KG1 (cell line): ENCODE results near the gene RHBDD1.

Experiments
- DNase-seq: peaks from one replicate; lab custom pipeline; 2025; lab: John Stamatoyannopoulos, UW

RHBDD1 gene

GRCh38 chr2:227036527-227036926, 200.7 kb downstream of the RHBDD1 start:
- DNase-seq = no peak

DNA sequence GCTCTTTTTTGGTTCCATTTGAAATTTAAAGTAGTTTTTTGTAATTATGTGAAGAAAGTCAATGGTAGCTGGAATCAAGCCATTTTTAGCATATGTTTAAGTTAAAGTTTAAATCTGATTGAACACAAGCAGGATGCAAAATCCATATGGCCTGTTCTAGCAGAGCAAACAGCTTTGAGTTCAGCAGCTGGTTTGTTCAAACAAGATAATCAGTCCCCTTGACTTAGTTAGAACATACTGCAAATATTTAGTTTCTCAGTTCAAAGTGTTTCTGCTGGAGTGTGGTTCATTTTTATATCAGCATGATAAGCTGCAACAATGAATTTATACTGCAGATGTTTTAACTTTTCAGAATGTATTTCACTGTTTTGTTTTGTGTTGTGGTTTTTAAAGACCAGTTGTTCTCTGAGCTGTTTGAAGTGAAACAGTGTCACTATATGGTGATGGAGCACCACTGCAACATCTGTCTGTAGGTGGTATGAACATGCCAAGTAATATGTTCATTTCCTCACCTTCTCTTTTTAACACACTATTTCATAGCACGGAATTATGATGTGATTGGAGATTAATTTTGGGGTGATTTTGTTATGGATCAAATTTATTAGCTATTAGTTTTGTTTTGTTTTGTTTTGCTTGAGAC, 202.8 kb downstream of the RHBDD1 start:
- no peak for DNase-seq

DNA sequence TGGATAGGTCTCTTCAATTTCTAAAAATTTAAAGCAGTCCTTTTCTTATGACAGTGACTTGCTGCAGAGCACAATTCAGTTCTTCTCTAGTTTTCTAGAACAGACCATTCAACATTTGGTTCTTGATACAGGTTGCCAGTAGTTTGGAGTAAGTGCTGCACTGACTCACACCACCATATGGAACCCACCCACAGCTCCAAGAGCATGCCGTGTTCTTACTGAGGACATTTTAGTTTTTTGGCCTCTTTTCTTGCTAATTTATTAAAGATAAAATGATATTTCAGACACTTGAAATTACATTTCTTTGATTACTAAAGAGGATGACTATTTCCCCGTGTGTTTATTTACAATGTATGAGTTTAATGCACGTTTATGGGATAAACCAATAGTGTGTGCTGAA, 208.1 kb downstream of the RHBDD1 start:
- DNase-seq = no peak
